GM21619 (cell line): Measurements from ENCODE around the gene SPATA2.
"Not testable (repeated sequence)": the region's sequence is repeated elsewhere in the genome, so short reads cannot be mapped to it uniquely, and the experiment has no call there.

Experiments
- ATAC-seq: cut with Tn5 transposase; IDR thresholded peaks from one replicate; pipeline ENCODE4 v1.9.1; 2021; ENCODE audit not compliant: unreplicated experiment

Gene SPATA2, protein sequence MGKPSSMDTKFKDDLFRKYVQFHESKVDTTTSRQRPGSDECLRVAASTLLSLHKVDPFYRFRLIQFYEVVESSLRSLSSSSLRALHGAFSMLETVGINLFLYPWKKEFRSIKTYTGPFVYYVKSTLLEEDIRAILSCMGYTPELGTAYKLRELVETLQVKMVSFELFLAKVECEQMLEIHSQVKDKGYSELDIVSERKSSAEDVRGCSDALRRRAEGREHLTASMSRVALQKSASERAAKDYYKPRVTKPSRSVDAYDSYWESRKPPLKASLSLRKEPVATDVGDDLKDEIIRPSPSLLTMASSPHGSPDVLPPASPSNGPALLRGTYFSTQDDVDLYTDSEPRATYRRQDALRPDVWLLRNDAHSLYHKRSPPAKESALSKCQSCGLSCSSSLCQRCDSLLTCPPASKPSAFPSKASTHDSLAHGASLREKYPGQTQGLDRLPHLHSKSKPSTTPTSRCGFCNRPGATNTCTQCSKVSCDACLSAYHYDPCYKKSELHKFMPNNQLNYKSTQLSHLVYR

GRCh38 chr20:49915380-49916145, at the start of gene SPATA2:
TSS of gene SPATA2 (minus strand) at chr20:49915529. CDS start at chr20:49908490, 7,039 bp downstream.
- ATAC-seq: peak; percentile 82

GRCh38 chr20:49961413-49961812, 46.1 kb upstream of the SPATA2 start:
- no peak for ATAC-seq

- not testable (repeated sequence) for ATAC-seq
Observed at GRCh38 chr20:49957089-49957938, 42.0 kb upstream of the SPATA2 start.

GRCh38 chr20:49956689-49957088, 41.4 kb upstream of the SPATA2 start:
- no peak for ATAC-seq

- ATAC-seq: not testable (repeated sequence)
Observed at GRCh38 chr20:49955830-49956396, 40.6 kb upstream of the SPATA2 start.

DNA sequence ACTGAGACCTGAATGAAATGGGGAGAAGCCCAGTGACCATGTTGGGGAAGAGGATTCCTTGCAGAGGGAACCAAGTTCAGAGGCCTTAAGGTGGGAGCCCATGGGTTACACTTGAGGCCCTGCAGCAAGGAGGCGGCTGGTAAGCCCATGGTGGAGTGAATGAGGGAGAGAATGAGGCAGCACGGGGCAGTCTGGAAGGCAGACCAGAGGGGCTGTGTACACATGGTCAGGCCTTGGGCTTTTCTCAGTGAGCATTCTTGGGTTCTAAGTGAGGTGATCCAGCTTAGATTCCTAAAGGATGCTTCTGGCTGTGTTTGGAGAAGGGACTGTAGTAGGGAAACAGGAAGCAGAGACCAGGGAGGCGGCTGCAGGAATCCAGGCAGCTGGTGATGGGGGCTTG, 39.8 kb upstream of the SPATA2 start:
- no peak for ATAC-seq

DNA sequence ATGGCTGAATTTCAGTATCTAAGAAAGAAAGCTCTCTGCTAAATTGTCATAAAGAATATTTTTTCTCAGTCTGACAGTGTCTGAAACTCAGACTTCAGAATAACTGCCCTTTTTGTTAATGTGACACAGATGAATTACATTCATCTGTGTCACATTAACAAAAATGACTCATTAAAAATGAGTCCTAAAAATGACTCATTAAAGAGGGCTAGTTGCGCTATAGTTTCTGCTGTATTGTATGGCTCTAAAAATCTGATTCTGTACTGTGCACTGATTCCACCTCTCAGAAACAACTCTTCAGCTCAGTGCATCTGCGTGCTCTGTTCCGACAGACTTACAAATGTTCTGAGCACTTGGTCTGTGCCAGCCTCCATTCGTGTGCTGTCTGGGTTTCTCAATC, 35.8 kb upstream of the SPATA2 start:
- ATAC-seq: no peak

GRCh38 chr20:49948809-49949507, 33.6 kb upstream of the SPATA2 start:
- no peak for ATAC-seq

DNA sequence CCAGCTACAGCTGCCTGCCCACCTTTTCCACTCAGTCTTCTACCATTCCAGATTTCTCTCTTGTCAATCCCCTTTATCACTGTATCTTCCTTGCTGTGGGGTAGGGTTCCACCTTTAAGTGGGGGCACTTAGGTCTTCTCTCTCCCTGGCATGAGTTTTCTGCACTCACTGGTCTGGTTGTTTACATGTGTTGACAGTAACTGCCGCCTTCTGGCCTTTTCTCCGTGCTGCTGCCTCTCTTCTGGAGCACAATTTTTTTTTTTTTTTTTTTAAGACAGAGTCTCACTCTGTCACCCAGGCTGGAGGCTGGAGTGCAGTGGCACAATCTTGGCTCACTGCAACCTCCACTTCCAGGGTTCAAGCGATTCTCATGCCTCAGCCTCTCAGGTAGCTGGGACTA, 32.8 kb upstream of the SPATA2 start:
- no peak for ATAC-seq

GRCh38 chr20:49945701-49946477, 30.6 kb upstream of the SPATA2 start:
- ATAC-seq: no peak

DNA sequence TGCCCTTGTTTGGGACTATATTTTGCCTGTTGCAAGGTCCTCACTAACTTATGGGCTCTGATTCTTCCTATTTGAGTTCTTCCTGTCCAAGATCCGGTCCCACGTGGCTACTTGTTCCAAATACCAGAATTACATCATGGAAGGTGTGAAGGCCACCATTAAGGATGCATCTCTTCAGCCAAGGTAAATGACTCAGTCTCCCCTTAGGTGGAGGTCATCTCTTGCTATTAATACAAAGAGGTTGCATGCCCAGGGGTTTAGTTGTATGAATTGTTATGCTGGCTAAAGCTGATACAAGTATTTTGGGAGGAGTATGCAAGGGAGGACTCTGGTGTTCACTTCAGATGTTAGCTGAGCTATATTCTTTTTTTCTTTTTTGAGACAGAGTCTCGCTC, 30.0 kb upstream of the SPATA2 start:
- ATAC-seq: no peak

GRCh38 chr20:49942942-49943341, 27.6 kb upstream of the SPATA2 start:
- ATAC-seq: no peak

- ATAC-seq: no peak
Observed at GRCh38 chr20:49942303-49942702, 27.0 kb upstream of the SPATA2 start.

DNA sequence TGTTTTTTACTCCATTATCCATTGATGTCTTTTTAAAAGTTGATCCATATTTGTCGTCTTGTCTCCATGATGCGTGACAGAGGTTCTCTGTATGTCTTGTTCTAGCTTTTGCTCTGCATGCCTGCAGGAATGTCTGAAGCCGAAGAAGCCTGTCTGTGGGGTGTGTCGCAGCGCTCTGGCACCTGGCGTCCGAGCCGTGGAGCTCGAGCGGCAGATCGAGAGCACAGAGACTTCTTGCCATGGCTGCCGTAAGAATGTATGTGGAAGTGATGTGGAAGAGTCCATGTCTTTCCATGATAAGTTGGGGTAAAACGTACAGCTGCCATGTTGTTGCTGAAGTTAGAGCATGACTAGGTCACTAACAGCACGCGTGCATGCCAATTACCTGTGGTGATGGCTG, 26.1 kb upstream of the SPATA2 start:
- no peak for ATAC-seq

GRCh38 chr20:49938173-49939163, 23.1 kb upstream of the SPATA2 start:
- ATAC-seq: no peak

DNA sequence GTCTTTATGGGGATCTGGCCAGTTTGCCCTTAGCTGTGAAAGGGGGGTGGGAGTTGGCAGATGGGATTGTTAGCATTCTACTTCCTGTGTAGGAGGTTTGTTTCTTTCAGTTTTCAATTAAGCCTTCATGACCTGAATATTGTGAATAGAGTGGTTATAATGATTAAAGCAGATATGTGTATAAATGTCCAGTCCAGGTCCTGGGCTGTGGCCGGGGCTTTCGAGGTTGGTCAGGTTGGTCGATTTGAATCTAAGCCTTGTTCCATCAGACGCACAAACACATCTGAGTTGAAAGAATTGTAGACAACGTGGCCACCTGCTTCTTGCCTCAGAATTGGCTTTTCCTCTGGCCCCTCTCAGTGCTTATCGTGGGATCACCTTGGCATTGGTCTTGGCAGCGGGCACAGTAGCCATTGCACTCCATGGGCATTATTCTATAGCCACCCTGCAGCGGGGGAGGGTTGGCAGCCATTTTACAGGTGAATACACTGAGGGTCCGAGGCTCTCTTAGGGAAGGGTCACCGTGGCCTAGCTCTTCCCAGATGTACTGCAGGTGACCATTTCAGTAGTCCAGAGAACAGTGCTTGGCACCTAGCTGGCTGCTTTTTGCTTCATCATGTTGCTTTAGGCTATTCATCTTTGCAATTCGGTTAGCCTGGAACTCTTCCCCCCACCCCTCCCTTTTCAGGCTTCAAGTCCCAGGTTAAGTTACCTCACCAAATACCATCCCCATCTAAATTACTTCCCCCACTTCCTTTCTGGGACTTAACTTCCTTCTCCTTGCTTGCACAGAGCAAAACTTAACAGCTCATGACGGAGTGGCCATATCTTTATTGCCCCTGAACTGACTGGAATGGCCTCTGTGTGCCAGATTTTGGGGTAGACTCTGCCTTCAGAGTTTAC, 21.9 kb upstream of the SPATA2 start:
- no peak for ATAC-seq
